ENCODE measurements around the gene CA5A. TPM values are rescaled to one million over a fixed set of nuclear protein-coding genes. Genes with fewer than 3 reads are reported as not detected.
A peak's percentile ranks its signal among the peaks of the same experiment; 100 is the strongest.

CA5A gene
- total and polyA plus RNA-seq, 2 experiments from 2014 or later, result not detected

DNA sequence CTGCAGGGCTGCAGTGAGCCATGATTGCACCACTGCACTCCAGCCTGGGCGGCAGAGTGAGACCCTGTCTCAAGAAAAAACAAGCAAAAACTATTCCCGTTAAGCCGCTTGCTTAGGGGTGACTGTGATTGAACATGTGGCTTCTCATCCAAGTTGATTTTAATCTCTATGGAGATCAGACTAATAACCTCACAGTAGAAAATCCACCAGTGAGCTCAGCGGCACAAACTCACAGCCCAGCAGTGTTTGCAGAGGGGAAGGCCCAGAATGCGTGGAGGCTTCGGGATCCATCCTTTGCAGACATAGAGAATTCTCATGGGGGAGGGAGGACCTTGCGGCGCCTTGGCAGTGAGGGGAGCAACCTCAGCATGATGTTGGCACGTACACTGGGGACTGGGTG is 22.3 kb upstream of the CA5A start:
- Mint-ChIP-seq H3K9me3 (no peaks in the 10 kb centered on the region), H3K27me3 (ENCODE audit: insufficient read depth, low read depth, poor library complexity) (peaks cover 8% of the 10 kb centered on the region), H3K4me1 (peaks cover 36% of the 10 kb centered on the region), H3K27ac (no peak overlapping the region; the same call in 1 of the 2 replicates), H3K4me3 (no peak overlapping the region), H3K36me3 (ENCODE audit: low read depth) (peaks cover 15% of the 10 kb centered on the region; the same call in 2 of the 3 replicates)
- Histone ChIP-seq H3K9me2 (ENCODE audit: insufficient read depth) (no peaks in the 10 kb centered on the region), H3K27me3 (ENCODE audit: insufficient read depth) (no peaks in the 10 kb centered on the region), H3K4me2 (no peak overlapping the region), H4K20me1 (replicated peaks; ENCODE audit: insufficient read depth) (peaks cover 22% of the 10 kb centered on the region), H3F3A (replicated peaks; ENCODE audit: low read depth) (0 out of 2 replicates have a peak, but pooled peaks cover 6% of the 10 kb centered on the region), H3K4me3 (no peak overlapping the region), H3K36me3 (ENCODE audit: insufficient read depth) (no peaks in the 10 kb centered on the region; the same call in 1 of the 2 replicates), H2AFZ (no peak overlapping the region), H3K79me2 (replicated peaks; ENCODE audit: insufficient read depth) (peaks cover 100% of the 10 kb centered on the region), H3K4me1 (ENCODE audit: insufficient read depth) (peaks cover 4% of the 10 kb centered on the region; the same call in 1 of the 2 replicates), H3K27ac (ENCODE audit: low read depth) (0 out of 2 replicates have a peak overlapping the region, but pooled peaks have one; percentile 26)
- ATAC-seq (no peak), DNase-seq (ENCODE audit: low spot score) (no peak)
- TF ChIP-seq, protein P1, sequence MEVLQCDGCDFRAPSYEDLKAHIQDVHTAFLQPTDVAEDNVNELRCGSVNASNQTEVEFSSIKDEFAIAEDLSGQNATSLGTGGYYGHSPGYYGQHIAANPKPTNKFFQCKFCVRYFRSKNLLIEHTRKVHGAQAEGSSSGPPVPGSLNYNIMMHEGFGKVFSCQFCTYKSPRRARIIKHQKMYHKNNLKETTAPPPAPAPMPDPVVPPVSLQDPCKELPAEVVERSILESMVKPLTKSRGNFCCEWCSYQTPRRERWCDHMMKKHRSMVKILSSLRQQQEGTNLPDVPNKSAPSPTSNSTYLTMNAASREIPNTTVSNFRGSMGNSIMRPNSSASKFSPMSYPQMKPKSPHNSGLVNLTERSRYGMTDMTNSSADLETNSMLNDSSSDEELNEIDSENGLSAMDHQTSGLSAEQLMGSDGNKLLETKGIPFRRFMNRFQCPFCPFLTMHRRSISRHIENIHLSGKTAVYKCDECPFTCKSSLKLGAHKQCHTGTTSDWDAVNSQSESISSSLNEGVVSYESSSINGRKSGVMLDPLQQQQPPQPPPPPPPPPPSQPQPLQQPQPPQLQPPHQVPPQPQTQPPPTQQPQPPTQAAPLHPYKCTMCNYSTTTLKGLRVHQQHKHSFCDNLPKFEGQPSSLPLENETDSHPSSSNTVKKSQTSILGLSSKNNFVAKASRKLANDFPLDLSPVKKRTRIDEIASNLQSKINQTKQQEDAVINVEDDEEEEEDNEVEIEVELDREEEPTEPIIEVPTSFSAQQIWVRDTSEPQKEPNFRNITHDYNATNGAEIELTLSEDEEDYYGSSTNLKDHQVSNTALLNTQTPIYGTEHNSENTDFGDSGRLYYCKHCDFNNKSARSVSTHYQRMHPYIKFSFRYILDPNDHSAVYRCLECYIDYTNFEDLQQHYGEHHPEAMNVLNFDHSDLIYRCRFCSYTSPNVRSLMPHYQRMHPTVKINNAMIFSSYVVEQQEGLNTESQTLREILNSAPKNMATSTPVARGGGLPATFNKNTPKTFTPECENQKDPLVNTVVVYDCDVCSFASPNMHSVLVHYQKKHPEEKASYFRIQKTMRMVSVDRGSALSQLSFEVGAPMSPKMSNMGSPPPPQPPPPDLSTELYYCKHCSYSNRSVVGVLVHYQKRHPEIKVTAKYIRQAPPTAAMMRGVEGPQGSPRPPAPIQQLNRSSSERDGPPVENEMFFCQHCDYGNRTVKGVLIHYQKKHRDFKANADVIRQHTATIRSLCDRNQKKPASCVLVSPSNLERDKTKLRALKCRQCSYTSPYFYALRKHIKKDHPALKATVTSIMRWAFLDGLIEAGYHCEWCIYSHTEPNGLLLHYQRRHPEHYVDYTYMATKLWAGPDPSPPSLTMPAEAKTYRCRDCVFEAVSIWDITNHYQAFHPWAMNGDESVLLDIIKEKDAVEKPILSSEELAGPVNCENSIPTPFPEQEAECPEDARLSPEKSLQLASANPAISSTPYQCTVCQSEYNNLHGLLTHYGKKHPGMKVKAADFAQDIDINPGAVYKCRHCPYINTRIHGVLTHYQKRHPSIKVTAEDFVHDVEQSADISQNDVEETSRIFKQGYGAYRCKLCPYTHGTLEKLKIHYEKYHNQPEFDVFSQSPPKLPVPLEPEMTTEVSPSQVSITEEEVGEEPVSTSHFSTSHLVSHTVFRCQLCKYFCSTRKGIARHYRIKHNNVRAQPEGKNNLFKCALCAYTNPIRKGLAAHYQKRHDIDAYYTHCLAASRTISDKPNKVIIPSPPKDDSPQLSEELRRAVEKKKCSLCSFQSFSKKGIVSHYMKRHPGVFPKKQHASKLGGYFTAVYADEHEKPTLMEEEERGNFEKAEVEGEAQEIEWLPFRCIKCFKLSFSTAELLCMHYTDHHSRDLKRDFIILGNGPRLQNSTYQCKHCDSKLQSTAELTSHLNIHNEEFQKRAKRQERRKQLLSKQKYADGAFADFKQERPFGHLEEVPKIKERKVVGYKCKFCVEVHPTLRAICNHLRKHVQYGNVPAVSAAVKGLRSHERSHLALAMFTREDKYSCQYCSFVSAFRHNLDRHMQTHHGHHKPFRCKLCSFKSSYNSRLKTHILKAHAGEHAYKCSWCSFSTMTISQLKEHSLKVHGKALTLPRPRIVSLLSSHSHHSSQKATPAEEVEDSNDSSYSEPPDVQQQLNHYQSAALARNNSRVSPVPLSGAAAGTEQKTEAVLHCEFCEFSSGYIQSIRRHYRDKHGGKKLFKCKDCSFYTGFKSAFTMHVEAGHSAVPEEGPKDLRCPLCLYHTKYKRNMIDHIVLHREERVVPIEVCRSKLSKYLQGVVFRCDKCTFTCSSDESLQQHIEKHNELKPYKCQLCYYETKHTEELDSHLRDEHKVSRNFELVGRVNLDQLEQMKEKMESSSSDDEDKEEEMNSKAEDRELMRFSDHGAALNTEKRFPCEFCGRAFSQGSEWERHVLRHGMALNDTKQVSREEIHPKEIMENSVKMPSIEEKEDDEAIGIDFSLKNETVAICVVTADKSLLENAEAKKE (CRISPR knock-in tag; IDR thresholded peaks at IDR 0.05), result no peak
- TF ChIP-seq EZH2 (IDR thresholded peaks at IDR 0.05; ENCODE audit: low read depth, unreplicated experiment), result no peak
- TF ChIP-seq, protein P2, sequence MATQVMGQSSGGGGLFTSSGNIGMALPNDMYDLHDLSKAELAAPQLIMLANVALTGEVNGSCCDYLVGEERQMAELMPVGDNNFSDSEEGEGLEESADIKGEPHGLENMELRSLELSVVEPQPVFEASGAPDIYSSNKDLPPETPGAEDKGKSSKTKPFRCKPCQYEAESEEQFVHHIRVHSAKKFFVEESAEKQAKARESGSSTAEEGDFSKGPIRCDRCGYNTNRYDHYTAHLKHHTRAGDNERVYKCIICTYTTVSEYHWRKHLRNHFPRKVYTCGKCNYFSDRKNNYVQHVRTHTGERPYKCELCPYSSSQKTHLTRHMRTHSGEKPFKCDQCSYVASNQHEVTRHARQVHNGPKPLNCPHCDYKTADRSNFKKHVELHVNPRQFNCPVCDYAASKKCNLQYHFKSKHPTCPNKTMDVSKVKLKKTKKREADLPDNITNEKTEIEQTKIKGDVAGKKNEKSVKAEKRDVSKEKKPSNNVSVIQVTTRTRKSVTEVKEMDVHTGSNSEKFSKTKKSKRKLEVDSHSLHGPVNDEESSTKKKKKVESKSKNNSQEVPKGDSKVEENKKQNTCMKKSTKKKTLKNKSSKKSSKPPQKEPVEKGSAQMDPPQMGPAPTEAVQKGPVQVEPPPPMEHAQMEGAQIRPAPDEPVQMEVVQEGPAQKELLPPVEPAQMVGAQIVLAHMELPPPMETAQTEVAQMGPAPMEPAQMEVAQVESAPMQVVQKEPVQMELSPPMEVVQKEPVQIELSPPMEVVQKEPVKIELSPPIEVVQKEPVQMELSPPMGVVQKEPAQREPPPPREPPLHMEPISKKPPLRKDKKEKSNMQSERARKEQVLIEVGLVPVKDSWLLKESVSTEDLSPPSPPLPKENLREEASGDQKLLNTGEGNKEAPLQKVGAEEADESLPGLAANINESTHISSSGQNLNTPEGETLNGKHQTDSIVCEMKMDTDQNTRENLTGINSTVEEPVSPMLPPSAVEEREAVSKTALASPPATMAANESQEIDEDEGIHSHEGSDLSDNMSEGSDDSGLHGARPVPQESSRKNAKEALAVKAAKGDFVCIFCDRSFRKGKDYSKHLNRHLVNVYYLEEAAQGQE (IDR thresholded peaks at IDR 0.05; ENCODE audit: unreplicated experiment), result no peak
- TF ChIP-seq STAT1 (IDR thresholded peaks at IDR 0.05; ENCODE audit: unreplicated experiment), result no peak
- no peak for TF ChIP-seq JUNB (IDR thresholded peaks at IDR 0.05; ENCODE audit: unreplicated experiment)
- no peak for TF ChIP-seq EZH2phosphoT487 (IDR thresholded peaks at IDR 0.05; ENCODE audit: unreplicated experiment)
- no peak for TF ChIP-seq POLR2AphosphoS5 (IDR thresholded peaks at IDR 0.05; ENCODE audit: low read depth)
- no peak for TF ChIP-seq ZNF331 (CRISPR knock-in tag; IDR thresholded peaks at IDR 0.05; ENCODE audit: low read depth)
- no peak for TF ChIP-seq NANOG (IDR thresholded peaks at IDR 0.05; ENCODE audit: borderline replicate concordance)
- TF ChIP-seq, protein P3, sequence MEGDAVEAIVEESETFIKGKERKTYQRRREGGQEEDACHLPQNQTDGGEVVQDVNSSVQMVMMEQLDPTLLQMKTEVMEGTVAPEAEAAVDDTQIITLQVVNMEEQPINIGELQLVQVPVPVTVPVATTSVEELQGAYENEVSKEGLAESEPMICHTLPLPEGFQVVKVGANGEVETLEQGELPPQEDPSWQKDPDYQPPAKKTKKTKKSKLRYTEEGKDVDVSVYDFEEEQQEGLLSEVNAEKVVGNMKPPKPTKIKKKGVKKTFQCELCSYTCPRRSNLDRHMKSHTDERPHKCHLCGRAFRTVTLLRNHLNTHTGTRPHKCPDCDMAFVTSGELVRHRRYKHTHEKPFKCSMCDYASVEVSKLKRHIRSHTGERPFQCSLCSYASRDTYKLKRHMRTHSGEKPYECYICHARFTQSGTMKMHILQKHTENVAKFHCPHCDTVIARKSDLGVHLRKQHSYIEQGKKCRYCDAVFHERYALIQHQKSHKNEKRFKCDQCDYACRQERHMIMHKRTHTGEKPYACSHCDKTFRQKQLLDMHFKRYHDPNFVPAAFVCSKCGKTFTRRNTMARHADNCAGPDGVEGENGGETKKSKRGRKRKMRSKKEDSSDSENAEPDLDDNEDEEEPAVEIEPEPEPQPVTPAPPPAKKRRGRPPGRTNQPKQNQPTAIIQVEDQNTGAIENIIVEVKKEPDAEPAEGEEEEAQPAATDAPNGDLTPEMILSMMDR (conservative IDR thresholded peaks at IDR 0.05; ENCODE audit: low read depth in 2 of 2), result no peak
- TF ChIP-seq, protein P4, sequence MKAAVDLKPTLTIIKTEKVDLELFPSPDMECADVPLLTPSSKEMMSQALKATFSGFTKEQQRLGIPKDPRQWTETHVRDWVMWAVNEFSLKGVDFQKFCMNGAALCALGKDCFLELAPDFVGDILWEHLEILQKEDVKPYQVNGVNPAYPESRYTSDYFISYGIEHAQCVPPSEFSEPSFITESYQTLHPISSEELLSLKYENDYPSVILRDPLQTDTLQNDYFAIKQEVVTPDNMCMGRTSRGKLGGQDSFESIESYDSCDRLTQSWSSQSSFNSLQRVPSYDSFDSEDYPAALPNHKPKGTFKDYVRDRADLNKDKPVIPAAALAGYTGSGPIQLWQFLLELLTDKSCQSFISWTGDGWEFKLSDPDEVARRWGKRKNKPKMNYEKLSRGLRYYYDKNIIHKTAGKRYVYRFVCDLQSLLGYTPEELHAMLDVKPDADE (IDR thresholded peaks at IDR 0.05), result no peak
- TF ChIP-seq ZNF114 (CRISPR knock-in tag; IDR thresholded peaks at IDR 0.05), result no peak

Data from GM23338 (cell line).